Measurements from ENCODE around the gene RBBP8. TPM values are rescaled to one million over a fixed set of nuclear protein-coding genes. Genes with fewer than 3 reads are reported as not detected.

RBBP8 gene
- polyA plus RNA-seq, 1 donor from 2014 or later, result 19.5 TPM

- Histone ChIP-seq H2AFZ (ENCODE audit: low read depth, low read length) (no peak overlapping the region), H3K9me3 (ENCODE audit: low read length) (no peaks in the 10 kb centered on the region), H3K4me2 (ENCODE audit: low read length) (no peak overlapping the region), H3K27me3 (ENCODE audit: insufficient read depth, low read depth, low read length) (no peaks in the 10 kb centered on the region), H3K4me3 (ENCODE audit: low read length) (no peak overlapping the region), H3K9ac (ENCODE audit: low read length) (no peak overlapping the region), H3K36me3 (ENCODE audit: insufficient read depth, low read length) (no peaks in the 10 kb centered on the region), H3F3A (ENCODE audit: insufficient read depth, low read length, poor library complexity, severe bottlenecking) (no peaks in the 10 kb centered on the region), H4K20me1 (ENCODE audit: insufficient read depth) (no peaks in the 10 kb centered on the region), H3K27ac (ENCODE audit: low read length) (no peak overlapping the region), H3K9me2 (ENCODE audit: insufficient read depth, low read length) (no peaks in the 10 kb centered on the region), H3K79me2 (replicated peaks; ENCODE audit: insufficient read depth, low read length) (no peaks in the 10 kb centered on the region)
- TF ChIP-seq POLR2AphosphoS5 (IDR thresholded peaks at IDR 0.05), result no peak
- no peak for TF ChIP-seq SMC3 (conservative IDR thresholded peaks at IDR 0.05; ENCODE audit: poor library complexity)
- no peak for TF ChIP-seq CTCF (IDR thresholded peaks at IDR 0.05; ENCODE audit: poor library complexity, severe bottlenecking)
- no peak for TF ChIP-seq TAF1 (IDR thresholded peaks at IDR 0.05; ENCODE audit: low read depth)
- TF ChIP-seq MXI1 (conservative IDR thresholded peaks at IDR 0.05; ENCODE audit: poor library complexity, severe bottlenecking), result no peak
- TF ChIP-seq REST (IDR thresholded peaks at IDR 0.05; ENCODE audit: borderline replicate concordance), result no peak
- TF ChIP-seq EZH2 (IDR thresholded peaks at IDR 0.05; ENCODE audit: borderline replicate concordance, insufficient read depth, low read length, poor library complexity, severe bottlenecking), result no peak
- TF ChIP-seq EP300 (conservative IDR thresholded peaks at IDR 0.05; ENCODE audit: poor library complexity, severe bottlenecking), result no peak
- TF ChIP-seq RAD21 (conservative IDR thresholded peaks at IDR 0.05), result no peak
Observed at GRCh38 chr18:23069898-23070297, 136.8 kb downstream of the RBBP8 start.

- Histone ChIP-seq H3K36me3 (ENCODE audit: insufficient read depth, low read length) (no peaks in the 10 kb centered on the region), H4K20me1 (ENCODE audit: insufficient read depth) (no peaks in the 10 kb centered on the region), H3K9ac (ENCODE audit: low read length) (no peak overlapping the region), H3F3A (ENCODE audit: insufficient read depth, low read length, poor library complexity, severe bottlenecking) (no peaks in the 10 kb centered on the region), H3K27me3 (ENCODE audit: insufficient read depth, low read depth, low read length) (no peaks in the 10 kb centered on the region), H2AFZ (ENCODE audit: low read depth, low read length) (no peak overlapping the region), H3K27ac (ENCODE audit: low read length) (no peak overlapping the region), H3K4me3 (ENCODE audit: low read length) (no peak overlapping the region), H3K9me2 (ENCODE audit: insufficient read depth, low read length) (no peaks in the 10 kb centered on the region), H3K79me2 (replicated peaks; ENCODE audit: insufficient read depth, low read length) (no peaks in the 10 kb centered on the region), H3K9me3 (ENCODE audit: low read length) (no peaks in the 10 kb centered on the region), H3K4me2 (ENCODE audit: low read length) (no peak overlapping the region)
- TF ChIP-seq REST (IDR thresholded peaks at IDR 0.05; ENCODE audit: borderline replicate concordance) (no peak), SMC3 (conservative IDR thresholded peaks at IDR 0.05; ENCODE audit: poor library complexity) (no peak), EP300 (conservative IDR thresholded peaks at IDR 0.05; ENCODE audit: poor library complexity, severe bottlenecking) (no peak), TAF1 (IDR thresholded peaks at IDR 0.05; ENCODE audit: low read depth) (no peak), POLR2AphosphoS5 (IDR thresholded peaks at IDR 0.05) (no peak), CTCF (IDR thresholded peaks at IDR 0.05; ENCODE audit: poor library complexity, severe bottlenecking) (no peak), EZH2 (IDR thresholded peaks at IDR 0.05; ENCODE audit: borderline replicate concordance, insufficient read depth, low read length, poor library complexity, severe bottlenecking) (no peak), RAD21 (conservative IDR thresholded peaks at IDR 0.05) (no peak), MXI1 (conservative IDR thresholded peaks at IDR 0.05; ENCODE audit: poor library complexity, severe bottlenecking) (no peak)
Observed at GRCh38 chr18:23071285-23071684, 138.2 kb downstream of the RBBP8 start.
